Mesothelial cell of epicardium (in vitro differentiated cells): ENCODE data around the gene RABAC1. TPM values are rescaled to one million over a fixed set of nuclear protein-coding genes. Genes with fewer than 3 reads are reported as not detected.

Experiments used
- DNase-seq, 2 experiments: peaks; one replicate each; pipeline ENCODE4 v3.0.0; 2021; ENCODE audit warnings: low spot score in 2 of 2; ENCODE audit not compliant: unreplicated experiment in 2 of 2
- H3K27ac Mint-ChIP-seq: 2 replicates; pipeline ENCODE4 v1.8.0; 2021; ENCODE audit warnings: mixed read lengths
- H3K27me3 Mint-ChIP-seq: 2 replicates; pipeline ENCODE4 v1.8.0; 2021; ENCODE audit warnings: low read depth, mixed read lengths
- H3K36me3 Mint-ChIP-seq: 2 replicates; pipeline ENCODE4 v1.8.0; 2021; ENCODE audit warnings: mixed read lengths
- H3K4me1 Mint-ChIP-seq: 2 replicates; pipeline ENCODE4 v1.8.0; 2021; ENCODE audit warnings: mixed read lengths
- H3K4me3 Mint-ChIP-seq: 2 replicates; pipeline ENCODE4 v1.8.0; 2021; ENCODE audit warnings: mild to moderate bottlenecking, moderate library complexity, mixed read lengths
- H3K9me3 Mint-ChIP-seq: 2 replicates; pipeline ENCODE4 v1.8.0; 2021; ENCODE audit warnings: mixed read lengths
- total RNA-seq: library from RNA; stranded (reverse); gene quantifications from 3 replicates; pipeline ENCODE4 v1.2.1, GENCODE V29; 2021
- TF ChIP-seq, protein P1 (sequence below): fragments of 200-600 bp; sonication (generic); IDR thresholded peaks from one replicate; pipeline ENCODE4 v1.5.0; 2021; ENCODE audit warnings: antibody characterized with exemption; ENCODE audit not compliant: unreplicated experiment

Gene RABAC1, protein sequence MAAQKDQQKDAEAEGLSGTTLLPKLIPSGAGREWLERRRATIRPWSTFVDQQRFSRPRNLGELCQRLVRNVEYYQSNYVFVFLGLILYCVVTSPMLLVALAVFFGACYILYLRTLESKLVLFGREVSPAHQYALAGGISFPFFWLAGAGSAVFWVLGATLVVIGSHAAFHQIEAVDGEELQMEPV
- 99.7 to 104 TPM (median 102 TPM) in 3 replicates for total RNA-seq

DNA sequence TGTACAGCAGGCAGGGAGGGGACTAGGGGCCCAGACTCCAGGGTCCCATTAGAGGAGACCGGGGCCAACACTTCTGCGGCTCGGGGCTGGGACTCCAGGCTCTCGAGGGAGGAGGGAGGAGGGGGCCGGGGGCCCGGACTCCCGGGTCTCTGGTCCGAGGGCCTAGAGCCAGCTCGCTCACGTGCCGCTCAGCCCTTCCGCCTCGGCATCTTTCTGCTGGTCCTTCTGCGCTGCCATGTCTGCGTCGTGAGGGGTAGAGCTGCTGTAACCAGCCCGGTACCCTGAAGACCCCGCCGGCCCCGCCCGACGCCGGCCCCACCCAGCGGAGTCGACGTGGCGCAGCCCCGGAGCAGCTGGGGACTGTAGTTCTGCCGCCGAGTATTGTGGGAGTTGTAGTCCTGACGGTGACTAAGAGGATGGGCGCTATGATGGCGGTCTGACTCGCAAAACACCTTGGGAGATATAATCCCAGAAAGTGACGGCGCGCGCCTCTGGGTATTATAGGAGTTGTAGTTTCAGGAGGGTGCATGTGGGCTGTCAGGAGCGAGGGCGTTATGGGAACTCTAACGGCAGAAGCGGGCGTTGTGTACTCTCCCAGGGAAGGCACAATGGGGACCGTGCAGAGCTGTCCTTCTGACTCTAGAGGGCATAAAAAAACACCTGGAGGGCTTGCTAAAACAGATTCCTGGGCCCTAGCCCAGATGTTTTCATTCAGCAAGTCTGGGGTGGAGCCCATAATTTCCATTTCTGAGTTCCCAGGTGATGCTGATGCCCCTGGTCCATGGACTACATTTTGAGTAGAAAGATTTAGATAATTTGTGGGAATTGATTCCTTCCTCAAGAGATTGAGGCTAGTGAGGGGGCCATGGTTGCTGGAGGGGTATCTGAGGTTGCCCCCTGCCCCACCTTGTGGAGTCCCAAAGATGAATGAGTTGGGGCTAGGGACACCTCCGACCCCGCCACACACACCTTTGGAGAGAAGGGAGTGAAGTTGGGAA is at the start of gene RABAC1:
TSS of gene RABAC1 (minus strand) at position 266 of the 998 bp plus-strand sequence. CDS start at position 237, 29 bp downstream.
- H3K27ac Mint-ChIP-seq, result peak within 1 kb of the TSS; percentile 90
- H3K9me3 Mint-ChIP-seq, result no peaks in the 10 kb centered on the region
- no peaks in the 10 kb centered on the region for H3K27me3 Mint-ChIP-seq
- peaks cover 2% of the 10 kb centered on the region for H3K36me3 Mint-ChIP-seq
- DNase-seq, result peak; percentile 80 to 87
- H3K4me1 Mint-ChIP-seq, result peaks cover 14% of the 10 kb centered on the region
- peak within 1 kb of the TSS; percentile 86 for H3K4me3 Mint-ChIP-seq
- TF ChIP-seq, protein P1, sequence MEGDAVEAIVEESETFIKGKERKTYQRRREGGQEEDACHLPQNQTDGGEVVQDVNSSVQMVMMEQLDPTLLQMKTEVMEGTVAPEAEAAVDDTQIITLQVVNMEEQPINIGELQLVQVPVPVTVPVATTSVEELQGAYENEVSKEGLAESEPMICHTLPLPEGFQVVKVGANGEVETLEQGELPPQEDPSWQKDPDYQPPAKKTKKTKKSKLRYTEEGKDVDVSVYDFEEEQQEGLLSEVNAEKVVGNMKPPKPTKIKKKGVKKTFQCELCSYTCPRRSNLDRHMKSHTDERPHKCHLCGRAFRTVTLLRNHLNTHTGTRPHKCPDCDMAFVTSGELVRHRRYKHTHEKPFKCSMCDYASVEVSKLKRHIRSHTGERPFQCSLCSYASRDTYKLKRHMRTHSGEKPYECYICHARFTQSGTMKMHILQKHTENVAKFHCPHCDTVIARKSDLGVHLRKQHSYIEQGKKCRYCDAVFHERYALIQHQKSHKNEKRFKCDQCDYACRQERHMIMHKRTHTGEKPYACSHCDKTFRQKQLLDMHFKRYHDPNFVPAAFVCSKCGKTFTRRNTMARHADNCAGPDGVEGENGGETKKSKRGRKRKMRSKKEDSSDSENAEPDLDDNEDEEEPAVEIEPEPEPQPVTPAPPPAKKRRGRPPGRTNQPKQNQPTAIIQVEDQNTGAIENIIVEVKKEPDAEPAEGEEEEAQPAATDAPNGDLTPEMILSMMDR, result no peak

DNA sequence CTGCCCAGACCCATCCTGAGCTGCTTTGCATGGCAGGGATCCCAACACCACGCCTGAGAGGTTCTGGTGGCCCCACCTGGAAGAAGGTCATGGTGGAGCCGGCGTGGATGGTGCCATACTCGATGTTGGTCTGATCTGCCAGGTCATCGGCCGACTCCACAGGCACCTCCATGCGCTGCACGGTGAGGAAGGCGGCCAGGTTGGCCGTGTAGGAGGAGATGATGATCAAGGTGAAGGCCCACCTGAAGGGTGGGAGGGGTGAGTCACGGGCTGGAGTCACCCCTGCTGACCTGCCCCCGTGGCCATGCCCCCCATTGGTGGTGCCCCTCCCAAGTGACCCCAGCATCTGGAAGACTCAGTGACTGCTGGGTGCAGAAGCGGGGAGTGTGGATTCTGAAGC is 47.4 kb upstream of the RABAC1 start:
- no peak overlapping the region for H3K4me3 Mint-ChIP-seq
- no peaks in the 10 kb centered on the region for H3K4me1 Mint-ChIP-seq
- DNase-seq, result no peak
- TF ChIP-seq, protein P1, result no peak
- H3K27me3 Mint-ChIP-seq, result peaks cover 34% of the 10 kb centered on the region
- H3K27ac Mint-ChIP-seq, result no peak overlapping the region
- no peaks in the 10 kb centered on the region for H3K9me3 Mint-ChIP-seq
- peaks cover 13% of the 10 kb centered on the region for H3K36me3 Mint-ChIP-seq

DNA sequence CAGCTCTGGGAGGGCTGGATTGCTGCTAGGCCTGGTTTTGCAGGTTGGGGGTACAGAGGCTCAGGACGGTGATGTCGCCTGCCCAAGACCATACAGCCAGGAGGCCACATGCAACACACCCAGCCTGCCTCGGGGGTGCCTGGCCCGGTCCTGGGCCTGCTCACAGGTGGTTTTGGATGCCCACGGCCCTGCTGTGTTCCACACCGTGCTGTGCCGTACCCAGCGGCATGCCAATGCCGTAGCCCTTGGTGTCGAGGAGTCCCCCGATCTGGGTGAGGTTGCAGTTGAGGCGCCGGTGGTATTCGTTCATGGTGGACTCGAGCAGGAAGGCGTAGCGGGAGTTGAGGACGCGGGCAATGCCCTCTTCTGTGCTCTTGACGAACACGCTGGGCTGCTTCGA is 46.4 kb upstream of the RABAC1 start:
- no peak overlapping the region for H3K27ac Mint-ChIP-seq
- H3K9me3 Mint-ChIP-seq, result no peaks in the 10 kb centered on the region
- peaks cover 15% of the 10 kb centered on the region for H3K36me3 Mint-ChIP-seq
- peaks cover 45% of the 10 kb centered on the region for H3K27me3 Mint-ChIP-seq
- DNase-seq, result no peak
- TF ChIP-seq, protein P1, result no peak
- no peaks in the 10 kb centered on the region for H3K4me1 Mint-ChIP-seq
- H3K4me3 Mint-ChIP-seq, result no peak overlapping the region

DNA sequence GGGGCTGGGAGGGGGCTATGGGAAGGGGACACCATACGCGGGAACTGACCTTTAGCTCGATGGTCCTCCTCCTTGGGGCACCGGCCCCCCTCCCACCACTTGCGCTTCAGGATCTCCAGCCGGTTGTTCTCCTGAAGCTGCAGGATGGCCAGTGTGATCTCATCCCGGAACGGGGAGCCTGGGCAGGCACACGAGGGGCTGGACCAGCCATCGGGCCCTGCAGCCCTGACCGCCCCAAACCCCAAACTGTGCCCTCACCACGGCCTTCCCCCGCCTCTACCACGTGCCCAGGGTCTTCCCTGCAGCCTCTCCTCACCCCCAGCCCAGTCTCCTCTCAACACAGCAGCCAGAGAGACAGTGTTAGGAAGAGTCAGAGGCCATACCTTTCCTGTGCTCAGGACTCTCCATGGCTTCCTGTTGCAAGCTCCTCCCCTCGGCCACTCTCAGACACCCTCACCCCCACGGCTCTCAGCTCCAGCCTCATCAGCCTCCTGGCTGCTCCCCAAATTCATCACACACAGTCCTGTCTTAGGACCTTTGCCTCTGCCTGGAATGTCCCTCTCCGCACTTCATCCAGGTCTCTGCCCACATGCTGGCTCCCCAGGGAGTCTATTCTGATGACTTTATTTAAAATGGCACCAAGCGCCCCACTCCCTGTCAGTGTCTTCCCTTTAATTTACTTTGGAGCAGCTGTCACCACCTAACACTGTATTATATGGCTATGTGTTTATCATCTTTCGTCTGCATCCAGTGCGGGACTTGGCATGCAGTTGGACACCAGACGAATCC is 44.6 kb upstream of the RABAC1 start:
- no peak overlapping the region for H3K27ac Mint-ChIP-seq
- no peak overlapping the region for H3K4me3 Mint-ChIP-seq
- peaks cover 25% of the 10 kb centered on the region for H3K36me3 Mint-ChIP-seq
- H3K4me1 Mint-ChIP-seq, result peaks cover 3% of the 10 kb centered on the region
- TF ChIP-seq, protein P1, result no peak
- H3K9me3 Mint-ChIP-seq, result no peaks in the 10 kb centered on the region
- peaks cover 59% of the 10 kb centered on the region for H3K27me3 Mint-ChIP-seq
- no peak for DNase-seq

DNA sequence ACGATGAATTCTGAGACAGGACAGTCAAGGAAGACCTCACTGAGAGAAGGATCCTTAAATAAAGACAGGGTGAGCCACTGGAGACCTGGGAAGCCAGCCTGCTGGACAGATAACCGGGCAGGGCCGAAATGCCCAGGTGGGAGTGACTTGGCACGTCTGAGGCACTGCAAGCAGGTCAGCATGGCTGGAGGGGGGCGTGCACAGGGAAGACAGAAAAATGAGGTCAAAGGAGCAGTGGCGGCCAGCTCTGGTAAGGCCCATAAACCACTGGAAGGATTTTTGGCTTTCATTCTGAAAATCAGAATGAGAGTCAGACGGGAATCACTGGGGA is 40.7 kb upstream of the RABAC1 start:
- Mint-ChIP-seq H3K4me3 (peak overlapping the region; percentile 20), H3K27ac (no peak overlapping the region), H3K4me1 (peaks cover 6% of the 10 kb centered on the region), H3K27me3 (peaks cover 88% of the 10 kb centered on the region), H3K9me3 (no peaks in the 10 kb centered on the region), H3K36me3 (peaks cover 19% of the 10 kb centered on the region)
- TF ChIP-seq, protein P1, result no peak
- no peak for DNase-seq
